IPS-11a (cell line): Measurements from ENCODE around the gene SYT8.
"Not testable (repeated sequence)": the region's sequence is repeated elsewhere in the genome, so short reads cannot be mapped to it uniquely, and the experiment has no call there.

Experiments used
- H3K4me3 ChIP-seq: one replicate; pipeline ENCODE4 v1.5.1; 2013; ENCODE audit warnings: low read depth, low read length, control low read depth

Gene SYT8

GRCh38 chr11:1871531-1871930 lies 36.7 kb downstream of the SYT8 start:
- no peak overlapping the region for H3K4me3 ChIP-seq

- no peak overlapping the region for H3K4me3 ChIP-seq
Measured at GRCh38 chr11:1872267-1872985, 37.6 kb downstream of the SYT8 start.

- H3K4me3 ChIP-seq, result no peak overlapping the region
Measured at GRCh38 chr11:1873048-1873812, 38.4 kb downstream of the SYT8 start.

GRCh38 chr11:1873813-1874150 lies 39.0 kb downstream of the SYT8 start:
- not testable (repeated sequence) for H3K4me3 ChIP-seq

- not testable (repeated sequence) for H3K4me3 ChIP-seq
Measured at GRCh38 chr11:1874441-1875092, 39.8 kb downstream of the SYT8 start.

GRCh38 chr11:1875093-1875850 lies 40.5 kb downstream of the SYT8 start:
- H3K4me3 ChIP-seq, result no peak overlapping the region

GRCh38 chr11:1875851-1876301 lies 41.1 kb downstream of the SYT8 start:
- H3K4me3 ChIP-seq, result not testable (repeated sequence)

GRCh38 chr11:1876361-1877063 lies 41.7 kb downstream of the SYT8 start:
- no peak overlapping the region for H3K4me3 ChIP-seq

GRCh38 chr11:1877211-1878136 lies 42.7 kb downstream of the SYT8 start:
- no peak overlapping the region for H3K4me3 ChIP-seq

- H3K4me3 ChIP-seq, result no peak overlapping the region
Measured at GRCh38 chr11:1878137-1879031, 43.6 kb downstream of the SYT8 start.

GRCh38 chr11:1879342-1879940 lies 44.7 kb downstream of the SYT8 start:
- no peak overlapping the region for H3K4me3 ChIP-seq

GRCh38 chr11:1879941-1880720 lies 45.3 kb downstream of the SYT8 start:
- no peak overlapping the region for H3K4me3 ChIP-seq

GRCh38 chr11:1880746-1881441 lies 46.1 kb downstream of the SYT8 start:
- H3K4me3 ChIP-seq, result no peak overlapping the region

GRCh38 chr11:1881442-1882264 lies 46.9 kb downstream of the SYT8 start:
- no peak overlapping the region for H3K4me3 ChIP-seq

GRCh38 chr11:1882265-1883238 lies 47.8 kb downstream of the SYT8 start:
- H3K4me3 ChIP-seq, result no peak overlapping the region
